ENCODE results near the gene PICALM. TPM values are rescaled to one million over a fixed set of nuclear protein-coding genes. Genes with fewer than 3 reads are reported as not detected.

Gene PICALM
- total RNA-seq, 1 donor from 2014 or later, result 137 TPM

GRCh38 chr11:86068138-86068871, 579 bp downstream of the PICALM start:
- Mint-ChIP-seq H3K9me3 (no peaks in the 10 kb centered on the region), H3K4me3 (peak overlapping the region; percentile 97), H3K4me1 (ENCODE audit: unreplicated experiment) (peaks cover 32% of the 10 kb centered on the region), H3K27me3 (no peaks in the 10 kb centered on the region), H3K27ac (peak overlapping the region; percentile 100), H3K36me3 (no peaks in the 10 kb centered on the region)
- no peak for DNase-seq (ENCODE audit: extremely low spot score, unreplicated experiment)
- TF ChIP-seq CTCF (conservative IDR thresholded peaks at IDR 0.05), result no peak

- Mint-ChIP-seq H3K9me3 (no peaks in the 10 kb centered on the region), H3K36me3 (no peaks in the 10 kb centered on the region), H3K4me1 (ENCODE audit: unreplicated experiment) (peaks cover 32% of the 10 kb centered on the region), H3K27ac (peak overlapping the region; percentile 100), H3K27me3 (no peaks in the 10 kb centered on the region), H3K4me3 (peak overlapping the region; percentile 97)
- no peak for DNase-seq (ENCODE audit: extremely low spot score, unreplicated experiment)
- TF ChIP-seq CTCF (conservative IDR thresholded peaks at IDR 0.05), result no peak
These were observed 1.1 kb downstream of the PICALM start for GRCh38 chr11:86067851-86068137.

- H3K27ac Mint-ChIP-seq, result peak overlapping the region; percentile 100
- peak overlapping the region; percentile 97 for H3K4me3 Mint-ChIP-seq
- no peaks in the 10 kb centered on the region for H3K36me3 Mint-ChIP-seq
- H3K9me3 Mint-ChIP-seq, result no peaks in the 10 kb centered on the region
- DNase-seq (ENCODE audit: extremely low spot score, unreplicated experiment), result no peak
- no peak for TF ChIP-seq CTCF (conservative IDR thresholded peaks at IDR 0.05)
- no peaks in the 10 kb centered on the region for H3K27me3 Mint-ChIP-seq
- peaks cover 32% of the 10 kb centered on the region for H3K4me1 Mint-ChIP-seq (ENCODE audit: unreplicated experiment)
These were observed 1.7 kb downstream of the PICALM start for GRCh38 chr11:86067009-86067850.

GRCh38 chr11:86066657-86067008, 2.3 kb downstream of the PICALM start:
- peak overlapping the region; percentile 100 for H3K27ac Mint-ChIP-seq
- H3K4me3 Mint-ChIP-seq, result peak overlapping the region; percentile 97
- H3K36me3 Mint-ChIP-seq, result peaks cover 5% of the 10 kb centered on the region
- no peak for TF ChIP-seq CTCF (conservative IDR thresholded peaks at IDR 0.05)
- H3K27me3 Mint-ChIP-seq, result no peaks in the 10 kb centered on the region
- H3K9me3 Mint-ChIP-seq, result peaks cover 4% of the 10 kb centered on the region
- H3K4me1 Mint-ChIP-seq (ENCODE audit: unreplicated experiment), result peaks cover 32% of the 10 kb centered on the region
- DNase-seq (ENCODE audit: extremely low spot score, unreplicated experiment), result no peak

- Mint-ChIP-seq H3K36me3 (peaks cover 5% of the 10 kb centered on the region), H3K9me3 (peaks cover 5% of the 10 kb centered on the region), H3K27me3 (no peaks in the 10 kb centered on the region), H3K4me1 (ENCODE audit: unreplicated experiment) (peaks cover 32% of the 10 kb centered on the region), H3K27ac (peak overlapping the region; percentile 100), H3K4me3 (peak overlapping the region; percentile 97)
- no peak for TF ChIP-seq CTCF (conservative IDR thresholded peaks at IDR 0.05)
- DNase-seq (ENCODE audit: extremely low spot score, unreplicated experiment), result no peak
These were observed 2.9 kb downstream of the PICALM start for GRCh38 chr11:86066033-86066432.

Data from type B pancreatic cell (in vitro differentiated cells).